Panc1 (cell line): ENCODE data around the gene CHST11. TPM values are rescaled to one million over a fixed set of nuclear protein-coding genes. Genes with fewer than 3 reads are reported as not detected.

Experiments used
- ATAC-seq: fragments of 200-7000 bp; cut with Tn5 transposase; 2 replicates; pipeline ENCODE4 v1.9.1; 2020; ENCODE audit warnings: mild to moderate bottlenecking, moderate library complexity
- BruUV-seq: library from RNA; stranded (reverse); fragments of 400-500 nt; replicated peaks from 2 replicates; lab custom pipeline; 2021; lab: Mats Ljungman, UMichigan
- CTCF ChIA-PET: fragments of 300-600 bp; sonication (Branson Sonifier 250); formaldehyde crosslinking; loops from one replicate; lab custom pipeline; 2022; ENCODE audit warnings: antibody characterized with exemption; lab: Charles Lee
- POLR2A ChIA-PET: fragments of 300-600 bp; sonication (Branson Sonifier 250); formaldehyde crosslinking; loops from one replicate; lab custom pipeline; 2022; ENCODE audit warnings: antibody characterized with exemption; lab: Charles Lee
- DNase-seq: peaks from one replicate; pipeline ENCODE4 v3.0.0-alpha.2; 2010; ENCODE audit warnings: low read depth, low spot score
- H3K27ac ChIP-seq: 2 replicates; pipeline ENCODE4 v1.5.1; 2011; ENCODE audit warnings: mild to moderate bottlenecking, low read length, inconsistent platforms
- H3K27me3 ChIP-seq: fragments of 200-500 bp; sonication (Bioruptor generic); 2 replicates; pipeline ENCODE4 v1.6.0; 2014; ENCODE audit warnings: low read length, inconsistent platforms; ENCODE audit not compliant: control insufficient read depth, insufficient read depth
- H3K36me3 ChIP-seq: fragments of 200-500 bp; sonication (Bioruptor generic); 2 replicates; pipeline ENCODE4 v1.5.1; 2014; ENCODE audit warnings: inconsistent platforms, mild to moderate bottlenecking, low read length, moderate library complexity; ENCODE audit not compliant: control insufficient read depth, insufficient read depth
- H3K4me1 ChIP-seq: 2 replicates; pipeline ENCODE4 v1.5.1; 2011; ENCODE audit warnings: inconsistent platforms, mild to moderate bottlenecking, low read length, moderate library complexity; ENCODE audit not compliant: control insufficient read depth, insufficient read depth
- H3K4me3 ChIP-seq, 2 experiments: 2 replicates each; pipeline ENCODE4 v1.5.1; 2011 to 2012; ENCODE audit warnings: low read depth in 2 of 2, low read length in 2 of 2, mild to moderate bottlenecking in 2 of 2, inconsistent platforms in 1 of 2, moderate library complexity in 1 of 2
- H3K9me3 ChIP-seq: fragments of 200-500 bp; sonication (Bioruptor generic); 2 replicates; pipeline ENCODE4 v1.5.1; 2014; ENCODE audit warnings: low read depth, mild to moderate bottlenecking, inconsistent platforms, low read length, moderate library complexity; ENCODE audit not compliant: control insufficient read depth, insufficient read depth
- POLR2AphosphoS5 ChIP-seq: IDR thresholded peaks from 2 replicates; pipeline ENCODE4 v1.6.1; 2012; ENCODE audit warnings: mild to moderate bottlenecking, low read depth, low read length, moderate library complexity
- SIN3A ChIP-seq: IDR thresholded peaks from 2 replicates; pipeline ENCODE4 v1.6.1; 2012; ENCODE audit warnings: low read depth, mild to moderate bottlenecking, low read length, moderate library complexity, borderline replicate concordance; ENCODE audit not compliant: insufficient read depth
- TCF7L2 ChIP-seq: IDR thresholded peaks from 2 replicates; pipeline ENCODE4 v1.6.1; 2011; ENCODE audit warnings: mild to moderate bottlenecking, low read depth, low read length, inconsistent platforms
- in situ Hi-C: cut with HindIII; loops from 2 replicates; pipeline ENCODE4 v1.10.0; 2016; ENCODE audit warnings: low sequenced_read_pairs, low pct_unique_long_range_greater_than_20kb
- intact Hi-C: fragments of 100-400 bp; cut with micrococcal nuclease; formaldehyde crosslinking; loops from one replicate; pipeline ENCODE4 v1.10.0; 2022; ENCODE audit not compliant: unreplicated experiment
- total RNA-seq: library from RNA; stranded (reverse); gene quantifications from one replicate; pipeline ENCODE4 v1.2.1, GENCODE V29; 2021; ENCODE audit not compliant: unreplicated experiment
- TF ChIP-seq, protein P1 (sequence below), 2 experiments: IDR thresholded peaks; 2 replicates each; pipeline ENCODE4 v1.6.1; 2011 to 2012; ENCODE audit warnings: low read depth in 2 of 2, control low read depth in 1 of 2, low read length in 1 of 2, mild to moderate bottlenecking in 1 of 2, moderate library complexity in 1 of 2; ENCODE audit not compliant: insufficient read depth in 1 of 2
- TF ChIP-seq, protein P2 (sequence below): fragments of 450-650 bp; IDR thresholded peaks from 2 replicates; pipeline ENCODE4 v1.5.1; 2017; ENCODE audit warnings: mild to moderate bottlenecking

CHST11 gene
- total RNA-seq, 1 experiment from 2014 or later: 11.4 TPM

DNA sequence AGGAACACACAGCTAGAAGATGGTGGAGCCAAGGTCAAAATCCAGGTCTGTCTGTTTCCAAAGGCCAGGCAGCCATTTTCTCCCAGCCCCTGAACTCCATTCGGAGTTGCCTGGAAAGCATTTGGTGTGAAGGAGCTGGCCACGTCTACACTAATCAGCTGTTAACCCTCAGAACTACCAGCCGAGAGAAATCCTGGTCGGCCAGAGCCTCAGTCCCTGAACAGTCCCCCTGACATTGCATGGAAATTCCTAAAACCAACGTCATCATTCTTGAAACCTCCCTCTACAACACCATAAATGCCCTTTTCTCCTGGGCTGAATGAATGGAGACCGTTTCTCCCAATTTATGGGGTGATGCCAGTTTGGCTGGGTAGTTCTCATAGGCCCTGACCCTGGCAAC is 255.7 kb downstream of the CHST11 start:
- ChIA-PET POLR2A (no interaction called here), CTCF (no interaction called here)
- DNase-seq: no peak
- no peak for ATAC-seq
- TF ChIP-seq TCF7L2 (no peak), SIN3A (no peak), POLR2AphosphoS5 (no peak)
- TF ChIP-seq, protein P1, sequence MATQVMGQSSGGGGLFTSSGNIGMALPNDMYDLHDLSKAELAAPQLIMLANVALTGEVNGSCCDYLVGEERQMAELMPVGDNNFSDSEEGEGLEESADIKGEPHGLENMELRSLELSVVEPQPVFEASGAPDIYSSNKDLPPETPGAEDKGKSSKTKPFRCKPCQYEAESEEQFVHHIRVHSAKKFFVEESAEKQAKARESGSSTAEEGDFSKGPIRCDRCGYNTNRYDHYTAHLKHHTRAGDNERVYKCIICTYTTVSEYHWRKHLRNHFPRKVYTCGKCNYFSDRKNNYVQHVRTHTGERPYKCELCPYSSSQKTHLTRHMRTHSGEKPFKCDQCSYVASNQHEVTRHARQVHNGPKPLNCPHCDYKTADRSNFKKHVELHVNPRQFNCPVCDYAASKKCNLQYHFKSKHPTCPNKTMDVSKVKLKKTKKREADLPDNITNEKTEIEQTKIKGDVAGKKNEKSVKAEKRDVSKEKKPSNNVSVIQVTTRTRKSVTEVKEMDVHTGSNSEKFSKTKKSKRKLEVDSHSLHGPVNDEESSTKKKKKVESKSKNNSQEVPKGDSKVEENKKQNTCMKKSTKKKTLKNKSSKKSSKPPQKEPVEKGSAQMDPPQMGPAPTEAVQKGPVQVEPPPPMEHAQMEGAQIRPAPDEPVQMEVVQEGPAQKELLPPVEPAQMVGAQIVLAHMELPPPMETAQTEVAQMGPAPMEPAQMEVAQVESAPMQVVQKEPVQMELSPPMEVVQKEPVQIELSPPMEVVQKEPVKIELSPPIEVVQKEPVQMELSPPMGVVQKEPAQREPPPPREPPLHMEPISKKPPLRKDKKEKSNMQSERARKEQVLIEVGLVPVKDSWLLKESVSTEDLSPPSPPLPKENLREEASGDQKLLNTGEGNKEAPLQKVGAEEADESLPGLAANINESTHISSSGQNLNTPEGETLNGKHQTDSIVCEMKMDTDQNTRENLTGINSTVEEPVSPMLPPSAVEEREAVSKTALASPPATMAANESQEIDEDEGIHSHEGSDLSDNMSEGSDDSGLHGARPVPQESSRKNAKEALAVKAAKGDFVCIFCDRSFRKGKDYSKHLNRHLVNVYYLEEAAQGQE (IDR thresholded peaks at IDR 0.05; ENCODE audit: insufficient read depth in 1 of 2, low read depth in 2 of 2, low read length in 1 of 2): no peak
- TF ChIP-seq, protein P2, sequence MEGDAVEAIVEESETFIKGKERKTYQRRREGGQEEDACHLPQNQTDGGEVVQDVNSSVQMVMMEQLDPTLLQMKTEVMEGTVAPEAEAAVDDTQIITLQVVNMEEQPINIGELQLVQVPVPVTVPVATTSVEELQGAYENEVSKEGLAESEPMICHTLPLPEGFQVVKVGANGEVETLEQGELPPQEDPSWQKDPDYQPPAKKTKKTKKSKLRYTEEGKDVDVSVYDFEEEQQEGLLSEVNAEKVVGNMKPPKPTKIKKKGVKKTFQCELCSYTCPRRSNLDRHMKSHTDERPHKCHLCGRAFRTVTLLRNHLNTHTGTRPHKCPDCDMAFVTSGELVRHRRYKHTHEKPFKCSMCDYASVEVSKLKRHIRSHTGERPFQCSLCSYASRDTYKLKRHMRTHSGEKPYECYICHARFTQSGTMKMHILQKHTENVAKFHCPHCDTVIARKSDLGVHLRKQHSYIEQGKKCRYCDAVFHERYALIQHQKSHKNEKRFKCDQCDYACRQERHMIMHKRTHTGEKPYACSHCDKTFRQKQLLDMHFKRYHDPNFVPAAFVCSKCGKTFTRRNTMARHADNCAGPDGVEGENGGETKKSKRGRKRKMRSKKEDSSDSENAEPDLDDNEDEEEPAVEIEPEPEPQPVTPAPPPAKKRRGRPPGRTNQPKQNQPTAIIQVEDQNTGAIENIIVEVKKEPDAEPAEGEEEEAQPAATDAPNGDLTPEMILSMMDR: no peak
- no peaks in the 10 kb centered on the region for H3K27me3 ChIP-seq
- no peaks in the 10 kb centered on the region for H3K4me1 ChIP-seq
- no peak overlapping the region for H3K4me3 ChIP-seq
- intact Hi-C loops: no loop called here
- H3K27ac ChIP-seq: no peak overlapping the region
- no peaks in the 10 kb centered on the region for H3K9me3 ChIP-seq
- in situ Hi-C loops: no loop called here
- H3K36me3 ChIP-seq: no peaks in the 10 kb centered on the region
- BruUV-seq: no TSS peak

DNA sequence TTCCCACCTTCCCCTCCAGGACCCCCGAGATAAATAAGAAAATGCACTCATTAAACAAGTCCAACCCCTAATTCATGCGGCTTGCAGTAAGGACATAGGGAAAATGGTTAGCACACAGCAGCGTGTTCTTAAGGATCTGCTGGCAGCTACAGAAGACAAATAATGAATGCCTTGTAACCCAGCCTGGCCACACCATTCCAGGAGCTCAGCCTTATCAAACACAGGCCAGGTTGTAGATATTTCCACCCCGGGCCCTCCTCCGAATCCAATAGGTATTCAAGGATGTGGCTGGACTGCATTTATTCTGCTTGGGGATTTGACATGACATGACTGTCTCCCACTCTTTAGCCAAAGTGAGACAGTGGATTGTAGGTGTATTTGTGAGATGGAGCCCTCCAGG is 256.2 kb downstream of the CHST11 start:
- ChIA-PET CTCF (no interaction called here), POLR2A (no interaction called here)
- Histone ChIP-seq H3K4me1 (no peaks in the 10 kb centered on the region), H3K27ac (no peak overlapping the region), H3K4me3 (no peak overlapping the region), H3K27me3 (no peaks in the 10 kb centered on the region), H3K9me3 (no peaks in the 10 kb centered on the region), H3K36me3 (no peaks in the 10 kb centered on the region)
- DNase-seq: no peak
- intact Hi-C loops: no loop called here
- no peak for ATAC-seq
- TF ChIP-seq POLR2AphosphoS5: no peak
- in situ Hi-C loops: no loop called here
- BruUV-seq: no TSS peak

DNA sequence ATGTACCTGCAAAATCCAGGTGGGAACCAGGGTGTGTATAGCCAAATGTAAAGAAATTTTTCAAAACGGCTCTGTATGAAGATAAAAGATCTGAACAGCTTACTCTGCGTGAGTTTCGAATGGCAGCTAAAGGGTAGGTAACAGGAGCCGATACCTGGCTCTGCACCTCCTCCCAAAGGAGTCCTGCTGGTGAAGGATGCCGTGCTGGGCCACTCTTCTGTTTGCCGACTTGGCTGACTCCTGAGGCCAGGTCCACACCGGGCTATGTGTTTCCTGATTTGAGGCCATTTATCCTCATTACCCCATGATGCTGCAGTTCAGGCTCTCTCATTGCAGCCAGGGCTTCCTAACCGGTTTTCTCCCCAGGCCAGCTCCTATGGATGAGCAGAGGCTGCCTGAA is 256.7 kb downstream of the CHST11 start:
- Histone ChIP-seq H3K4me1 (no peaks in the 10 kb centered on the region), H3K36me3 (no peaks in the 10 kb centered on the region), H3K9me3 (no peaks in the 10 kb centered on the region), H3K27ac (no peak overlapping the region), H3K4me3 (no peak overlapping the region), H3K27me3 (no peaks in the 10 kb centered on the region)
- in situ Hi-C loops: no loop called here
- no peak for ATAC-seq
- DNase-seq: no peak
- TF ChIP-seq POLR2AphosphoS5: no peak
- no peak for TF ChIP-seq SIN3A
- no peak for TF ChIP-seq TCF7L2
- TF ChIP-seq, protein P1 (IDR thresholded peaks at IDR 0.05; ENCODE audit: insufficient read depth in 1 of 2, low read depth in 2 of 2, low read length in 1 of 2): no peak
- TF ChIP-seq, protein P2: no peak
- BruUV-seq: no TSS peak
- ChIA-PET POLR2A (no interaction called here), CTCF (no interaction called here)
- intact Hi-C loops: no loop called here
